ENCODE results near the gene FURIN.
"Not testable (repeated sequence)": the region's sequence is repeated elsewhere in the genome, so short reads cannot be mapped to it uniquely, and the experiment has no call there.

Gene FURIN

DNA sequence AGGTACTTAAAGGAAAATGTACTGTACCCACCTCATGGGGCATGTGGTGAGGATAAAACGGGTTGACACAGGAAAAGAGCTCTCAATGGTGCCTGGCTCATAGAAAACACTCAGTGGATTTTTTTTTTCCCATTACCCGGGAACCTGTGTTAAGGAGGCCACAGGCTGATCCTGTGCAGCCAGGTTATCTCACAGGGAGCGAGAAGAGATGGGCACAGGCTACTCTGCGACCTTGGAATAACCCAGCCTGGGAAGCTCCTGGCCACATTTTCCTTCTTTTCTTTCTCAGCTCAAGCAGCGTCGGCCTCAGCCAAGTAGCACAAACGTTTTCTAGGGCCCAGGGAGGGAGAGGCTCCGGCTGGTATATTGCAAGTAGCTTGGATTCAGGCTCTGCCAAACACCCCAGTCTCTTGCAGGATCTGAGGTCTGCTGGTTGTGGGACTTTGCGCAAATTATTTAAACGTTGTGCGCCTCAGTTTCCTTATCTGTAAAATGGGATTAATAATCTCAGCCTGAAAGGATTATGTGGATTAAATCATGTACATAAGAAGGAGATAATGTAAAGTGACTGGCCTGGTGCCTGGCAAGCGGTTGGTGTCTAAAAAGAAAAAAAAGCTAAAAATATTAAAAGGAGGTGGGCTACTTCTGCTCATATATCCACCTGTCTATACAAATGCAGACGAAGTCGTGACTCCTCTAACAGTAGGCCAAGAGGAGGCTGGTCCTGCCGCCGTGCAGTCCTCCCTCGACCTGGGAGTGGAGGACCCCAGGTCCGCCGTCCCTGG, 2.2 kb downstream of the FURIN start:
- DNase-seq (ENCODE audit: low read depth) = no peak

GRCh38 chr15:90871139-90871715, 2.8 kb downstream of the FURIN start:
- DNase-seq (ENCODE audit: low read depth) = no peak

- DNase-seq (ENCODE audit: low read depth) = no peak
Measured at GRCh38 chr15:90871716-90872485, 3.5 kb downstream of the FURIN start.

GRCh38 chr15:90872486-90873184, 4.2 kb downstream of the FURIN start:
- no peak for DNase-seq (ENCODE audit: low read depth)

GRCh38 chr15:90873488-90873997, 5.2 kb downstream of the FURIN start:
- DNase-seq (ENCODE audit: low read depth) = no peak

DNA sequence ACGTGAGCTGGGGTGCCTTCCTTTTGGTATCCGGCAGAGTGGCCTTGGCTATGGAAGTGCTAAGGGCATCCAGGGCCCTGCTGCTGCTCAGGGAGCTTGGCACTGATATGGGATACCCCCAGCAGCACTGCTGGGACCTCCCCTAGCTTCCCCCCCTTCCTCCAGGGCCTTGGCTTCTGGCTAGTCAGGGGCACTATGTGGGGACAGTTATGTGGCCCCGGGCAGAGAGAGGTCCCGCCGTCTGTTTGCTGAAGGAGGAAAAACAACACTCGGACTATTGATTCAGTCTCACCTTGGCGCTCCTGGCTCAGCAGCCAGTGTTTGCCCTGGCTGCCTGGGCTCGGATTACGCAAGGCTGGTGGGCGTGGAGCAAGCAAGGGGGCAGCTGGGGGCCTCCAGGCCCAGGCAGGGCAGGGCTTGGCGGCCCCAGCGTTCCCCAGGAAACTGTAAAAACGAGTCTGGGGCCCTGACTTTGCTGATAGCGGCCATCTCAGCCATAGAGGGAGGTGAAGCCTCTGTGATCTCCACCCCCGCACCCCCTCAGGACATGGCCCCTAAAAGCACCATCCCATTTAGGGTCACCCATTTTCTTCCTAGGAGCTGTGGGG, 5.7 kb downstream of the FURIN start:
- no peak for DNase-seq (ENCODE audit: low read depth)

GRCh38 chr15:90874986-90875385, 6.6 kb downstream of the FURIN start:
- DNase-seq (ENCODE audit: low read depth) = not testable (repeated sequence)

- no peak for DNase-seq (ENCODE audit: low read depth)
Measured at GRCh38 chr15:90875549-90875981, 7.2 kb downstream of the FURIN start.

- DNase-seq (ENCODE audit: low read depth) = no peak
Measured at GRCh38 chr15:90876046-90876445, 7.7 kb downstream of the FURIN start.

DNA sequence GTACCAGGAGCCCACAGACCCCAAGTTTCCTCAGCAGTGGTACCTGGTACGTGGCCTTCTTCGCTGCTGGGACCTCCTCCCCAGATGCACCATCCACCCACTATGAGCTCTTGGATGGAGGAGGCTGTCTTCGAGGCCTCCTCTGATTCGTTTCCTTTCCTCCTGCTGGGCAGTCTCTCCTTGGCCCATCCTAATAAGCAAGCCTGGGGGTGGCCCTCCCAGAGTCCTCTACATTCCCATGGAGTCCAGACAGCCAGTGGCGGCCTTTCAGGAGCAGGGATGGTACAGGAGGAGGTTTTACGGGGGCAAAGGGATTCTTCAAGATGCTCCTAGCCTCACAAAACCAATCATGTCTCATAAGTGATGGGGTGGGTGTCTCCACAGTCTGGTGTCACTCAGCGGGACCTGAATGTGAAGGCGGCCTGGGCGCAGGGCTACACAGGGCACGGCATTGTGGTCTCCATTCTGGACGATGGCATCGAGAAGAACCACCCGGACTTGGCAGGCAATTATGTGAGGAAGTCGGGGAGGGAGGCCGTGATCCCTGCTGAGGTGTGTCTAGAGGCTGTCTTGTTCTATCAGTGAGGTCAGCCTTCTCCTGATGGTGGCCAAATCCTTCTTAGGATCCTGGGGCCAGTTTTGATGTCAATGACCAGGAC, 8.3 kb downstream of the FURIN start:
- DNase-seq (ENCODE audit: low read depth) = no peak

GRCh38 chr15:90877315-90877714, 8.9 kb downstream of the FURIN start:
- DNase-seq (ENCODE audit: low read depth) = no peak

- DNase-seq (ENCODE audit: low read depth) = no peak
Measured at GRCh38 chr15:90877996-90878395, 9.6 kb downstream of the FURIN start.

DNA sequence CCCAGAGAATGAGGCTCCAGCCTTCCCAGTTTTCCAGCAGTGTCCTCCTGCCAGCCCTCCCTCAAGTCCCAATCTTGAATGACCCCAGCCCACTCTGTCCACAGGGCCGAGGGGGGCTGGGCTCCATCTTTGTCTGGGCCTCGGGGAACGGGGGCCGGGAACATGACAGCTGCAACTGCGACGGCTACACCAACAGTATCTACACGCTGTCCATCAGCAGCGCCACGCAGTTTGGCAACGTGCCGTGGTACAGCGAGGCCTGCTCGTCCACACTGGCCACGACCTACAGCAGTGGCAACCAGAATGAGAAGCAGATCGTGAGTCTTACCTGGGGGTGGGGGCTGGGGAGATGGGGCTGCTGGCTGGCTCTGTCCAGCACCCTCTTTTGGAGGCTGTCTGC, 10.3 kb downstream of the FURIN start:
- no peak for DNase-seq (ENCODE audit: low read depth)

- DNase-seq (ENCODE audit: low read depth) = no peak
Measured at GRCh38 chr15:90879730-90880366, 11.5 kb downstream of the FURIN start.

DNA sequence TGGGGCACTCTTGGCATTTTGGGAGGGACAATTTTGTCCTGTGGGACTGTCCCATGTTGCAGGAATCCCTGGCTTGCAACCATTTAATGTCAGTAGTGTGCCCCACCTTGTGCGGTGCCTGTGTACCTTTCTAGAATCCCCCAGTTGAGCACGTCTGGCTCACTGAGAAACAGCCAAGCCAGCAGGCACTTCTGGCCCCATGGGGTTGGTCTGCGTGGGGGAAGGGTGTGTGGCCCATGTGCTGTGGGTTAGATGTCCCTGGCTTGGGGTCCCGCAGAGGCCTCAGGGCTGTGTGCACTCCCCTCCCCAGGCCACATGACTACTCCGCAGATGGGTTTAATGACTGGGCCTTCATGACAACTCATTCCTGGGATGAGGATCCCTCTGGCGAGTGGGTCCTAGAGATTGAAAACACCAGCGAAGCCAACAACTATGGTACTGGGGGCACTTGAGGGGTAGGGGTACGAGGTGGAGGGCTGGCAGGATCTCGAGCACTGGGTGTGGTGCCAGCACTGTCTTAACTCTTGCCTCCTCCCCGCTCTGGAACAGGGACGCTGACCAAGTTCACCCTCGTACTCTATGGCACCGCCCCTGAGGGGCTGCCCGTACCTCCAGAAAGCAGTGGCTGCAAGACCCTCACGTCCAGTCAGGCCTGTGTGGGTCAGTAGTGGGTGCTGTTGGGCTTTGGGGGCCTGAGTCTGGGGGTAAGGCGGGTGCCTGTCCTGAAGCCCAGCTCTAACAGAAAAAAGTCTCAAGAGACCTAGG, 12.2 kb downstream of the FURIN start:
- DNase-seq (ENCODE audit: low read depth) = no peak

DNA sequence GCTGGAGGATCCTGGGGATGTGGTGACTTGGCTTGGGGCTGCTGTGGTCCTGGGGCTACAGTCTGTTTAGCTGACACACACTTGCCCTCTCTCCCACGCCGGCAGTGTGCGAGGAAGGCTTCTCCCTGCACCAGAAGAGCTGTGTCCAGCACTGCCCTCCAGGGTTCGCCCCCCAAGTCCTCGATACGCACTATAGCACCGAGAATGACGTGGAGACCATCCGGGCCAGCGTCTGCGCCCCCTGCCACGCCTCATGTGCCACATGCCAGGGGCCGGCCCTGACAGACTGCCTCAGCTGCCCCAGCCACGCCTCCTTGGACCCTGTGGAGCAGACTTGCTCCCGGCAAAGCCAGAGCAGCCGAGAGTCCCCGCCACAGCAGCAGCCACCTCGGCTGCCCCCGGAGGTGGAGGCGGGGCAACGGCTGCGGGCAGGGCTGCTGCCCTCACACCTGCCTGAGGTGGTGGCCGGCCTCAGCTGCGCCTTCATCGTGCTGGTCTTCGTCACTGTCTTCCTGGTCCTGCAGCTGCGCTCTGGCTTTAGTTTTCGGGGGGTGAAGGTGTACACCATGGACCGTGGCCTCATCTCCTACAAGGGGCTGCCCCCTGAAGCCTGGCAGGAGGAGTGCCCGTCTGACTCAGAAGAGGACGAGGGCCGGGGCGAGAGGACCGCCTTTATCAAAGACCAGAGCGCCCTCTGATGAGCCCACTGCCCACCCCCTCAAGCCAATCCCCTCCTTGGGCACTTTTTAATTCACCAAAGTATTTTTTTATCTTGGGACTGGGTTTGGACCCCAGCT, 13.0 kb downstream of the FURIN start:
- DNase-seq (ENCODE audit: low read depth) = no peak

DNA sequence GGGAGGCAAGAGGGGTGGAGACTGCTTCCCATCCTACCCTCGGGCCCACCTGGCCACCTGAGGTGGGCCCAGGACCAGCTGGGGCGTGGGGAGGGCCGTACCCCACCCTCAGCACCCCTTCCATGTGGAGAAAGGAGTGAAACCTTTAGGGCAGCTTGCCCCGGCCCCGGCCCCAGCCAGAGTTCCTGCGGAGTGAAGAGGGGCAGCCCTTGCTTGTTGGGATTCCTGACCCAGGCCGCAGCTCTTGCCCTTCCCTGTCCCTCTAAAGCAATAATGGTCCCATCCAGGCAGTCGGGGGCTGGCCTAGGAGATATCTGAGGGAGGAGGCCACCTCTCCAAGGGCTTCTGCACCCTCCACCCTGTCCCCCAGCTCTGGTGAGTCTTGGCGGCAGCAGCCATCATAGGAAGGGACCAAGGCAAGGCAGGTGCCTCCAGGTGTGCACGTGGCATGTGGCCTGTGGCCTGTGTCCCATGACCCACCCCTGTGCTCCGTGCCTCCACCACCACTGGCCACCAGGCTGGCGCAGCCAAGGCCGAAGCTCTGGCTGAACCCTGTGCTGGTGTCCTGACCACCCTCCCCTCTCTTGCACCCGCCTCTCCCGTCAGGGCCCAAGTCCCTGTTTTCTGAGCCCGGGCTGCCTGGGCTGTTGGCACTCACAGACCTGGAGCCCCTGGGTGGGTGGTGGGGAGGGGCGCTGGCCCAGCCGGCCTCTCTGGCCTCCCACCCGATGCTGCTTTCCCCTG, 13.8 kb downstream of the FURIN start:
- DNase-seq (ENCODE audit: low read depth) = no peak

DNA sequence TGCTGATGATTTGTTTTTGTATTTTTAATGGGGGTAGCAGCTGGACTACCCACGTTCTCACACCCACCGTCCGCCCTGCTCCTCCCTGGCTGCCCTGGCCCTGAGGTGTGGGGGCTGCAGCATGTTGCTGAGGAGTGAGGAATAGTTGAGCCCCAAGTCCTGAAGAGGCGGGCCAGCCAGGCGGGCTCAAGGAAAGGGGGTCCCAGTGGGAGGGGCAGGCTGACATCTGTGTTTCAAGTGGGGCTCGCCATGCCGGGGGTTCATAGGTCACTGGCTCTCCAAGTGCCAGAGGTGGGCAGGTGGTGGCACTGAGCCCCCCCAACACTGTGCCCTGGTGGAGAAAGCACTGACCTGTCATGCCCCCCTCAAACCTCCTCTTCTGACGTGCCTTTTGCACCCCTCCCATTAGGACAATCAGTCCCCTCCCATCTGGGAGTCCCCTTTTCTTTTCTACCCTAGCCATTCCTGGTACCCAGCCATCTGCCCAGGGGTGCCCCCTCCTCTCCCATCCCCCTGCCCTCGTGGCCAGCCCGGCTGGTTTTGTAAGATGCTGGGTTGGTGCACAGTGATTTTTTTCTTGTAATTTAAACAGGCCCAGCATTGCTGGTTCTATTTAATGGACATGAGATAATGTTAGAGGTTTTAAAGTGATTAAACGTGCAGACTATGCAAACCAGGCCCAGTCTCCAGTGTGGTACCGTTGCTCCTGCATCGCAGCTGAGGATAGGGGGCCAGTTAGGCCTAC, 14.6 kb downstream of the FURIN start:
- no peak for DNase-seq (ENCODE audit: low read depth)

All from HS-5 (cell line).